H9 (cell line): ENCODE measurements around the gene LMCD1. TPM values are rescaled to one million over a fixed set of nuclear protein-coding genes. Genes with fewer than 3 reads are reported as not detected.

Experiments
- DNase-seq: peaks from one replicate; pipeline ENCODE4 v3.0.0-alpha.2; 2017
- H2AFZ ChIP-seq: one replicate; pipeline ENCODE4 v1.6.1; 2013; ENCODE audit warnings: mild to moderate bottlenecking, low read length, control low read depth, moderate library complexity
- H2AK5ac ChIP-seq: 2 replicates; pipeline ENCODE4 v1.6.1; 2013; ENCODE audit warnings: low read length, control low read depth, mixed read lengths; ENCODE audit not compliant: insufficient read length
- H2BK120ac ChIP-seq: one replicate; pipeline ENCODE4 v1.6.1; 2013; ENCODE audit warnings: low read depth, mild to moderate bottlenecking, low read length, control low read depth, inconsistent platforms; ENCODE audit not compliant: poor library complexity, severe bottlenecking
- H2BK12ac ChIP-seq: 2 replicates; pipeline ENCODE4 v1.6.1; 2013; ENCODE audit warnings: low read length, control low read depth, mixed read lengths, low read depth; ENCODE audit not compliant: insufficient read length
- H2BK15ac ChIP-seq: 2 replicates; pipeline ENCODE4 v1.6.1; 2013; ENCODE audit warnings: low read depth, low read length, control low read depth
- H2BK20ac ChIP-seq: one replicate; pipeline ENCODE4 v1.6.1; 2013; ENCODE audit warnings: low read depth, mild to moderate bottlenecking, low read length, control low read depth, inconsistent platforms; ENCODE audit not compliant: poor library complexity, severe bottlenecking
- H2BK5ac ChIP-seq: 2 replicates; pipeline ENCODE4 v1.6.1; 2013; ENCODE audit warnings: low read length, control low read depth, mixed read lengths; ENCODE audit not compliant: insufficient read length
- H3K14ac ChIP-seq: 2 replicates; pipeline ENCODE4 v1.6.1; 2013; ENCODE audit warnings: low read length, control low read depth; ENCODE audit not compliant: insufficient read depth
- H3K18ac ChIP-seq: 2 replicates; pipeline ENCODE4 v1.6.1; 2013; ENCODE audit warnings: low read depth, mild to moderate bottlenecking, mixed read lengths, low read length, control low read depth; ENCODE audit not compliant: insufficient read length
- H3K23ac ChIP-seq: 2 replicates; pipeline ENCODE4 v1.6.1; 2013; ENCODE audit warnings: low read length, control low read depth, mixed read lengths, low read depth; ENCODE audit not compliant: insufficient read length
- H3K23me2 ChIP-seq: 2 replicates; pipeline ENCODE4 v1.6.1; 2013; ENCODE audit warnings: low read depth, mild to moderate bottlenecking, mixed read lengths, low read length, control low read depth; ENCODE audit not compliant: insufficient read length, poor library complexity, severe bottlenecking
- H3K27ac ChIP-seq: 2 replicates; pipeline ENCODE4 v1.5.1; 2013; ENCODE audit warnings: low read length, control low read depth, mixed read lengths, low read depth; ENCODE audit not compliant: insufficient read length
- H3K27me3 ChIP-seq: 2 replicates; pipeline ENCODE4 v1.6.1; 2013; ENCODE audit warnings: low read length, control low read depth, inconsistent platforms; ENCODE audit not compliant: insufficient read depth
- H3K4ac ChIP-seq: 2 replicates; pipeline ENCODE4 v1.6.1; 2013; ENCODE audit warnings: low read depth, mild to moderate bottlenecking, control low read depth, inconsistent platforms, low read length, moderate library complexity
- H3K4me1 ChIP-seq: 2 replicates; pipeline ENCODE4 v1.6.1; 2013; ENCODE audit warnings: low read length, control low read depth, inconsistent platforms; ENCODE audit not compliant: insufficient read depth
- H3K4me2 ChIP-seq: 2 replicates; pipeline ENCODE4 v1.6.1; 2013; ENCODE audit warnings: low read length, control low read depth, mixed read lengths; ENCODE audit not compliant: insufficient read length, insufficient read depth
- H3K56ac ChIP-seq: 2 replicates; pipeline ENCODE4 v1.6.1; 2013; ENCODE audit warnings: low read depth, mild to moderate bottlenecking, mixed read lengths, low read length, control low read depth; ENCODE audit not compliant: insufficient read length
- H3K79me1 ChIP-seq: 2 replicates; pipeline ENCODE4 v1.6.1; 2013; ENCODE audit warnings: low read depth, mild to moderate bottlenecking, moderate library complexity, low read length, control low read depth, inconsistent platforms; ENCODE audit not compliant: insufficient read depth, poor library complexity, severe bottlenecking
- H3K79me2 ChIP-seq: 2 replicates; pipeline ENCODE4 v1.6.1; 2013; ENCODE audit warnings: low read length, control low read depth, inconsistent platforms; ENCODE audit not compliant: insufficient read depth
- H3K9ac ChIP-seq: 2 replicates; pipeline ENCODE4 v1.6.1; 2013; ENCODE audit warnings: low read length, control low read depth, mixed read lengths; ENCODE audit not compliant: insufficient read length; ENCODE audit errors: extremely low read depth
- H3K9me3 ChIP-seq: one replicate; pipeline ENCODE4 v1.6.1; 2013; ENCODE audit warnings: low read depth, low read length, inconsistent platforms; ENCODE audit not compliant: control insufficient read depth
- H3T11ph ChIP-seq: one replicate; pipeline ENCODE4 v1.6.1; 2013; ENCODE audit warnings: mild to moderate bottlenecking, low read length, control low read depth, inconsistent platforms
- H4K20me1 ChIP-seq: one replicate; pipeline ENCODE4 v1.6.1; 2013; ENCODE audit not compliant: control insufficient read depth, insufficient read length, insufficient read depth
- H4K5ac ChIP-seq: 2 replicates; pipeline ENCODE4 v1.6.1; 2013; ENCODE audit warnings: low read depth, mild to moderate bottlenecking, mixed read lengths, low read length, control low read depth; ENCODE audit not compliant: insufficient read length
- H4K8ac ChIP-seq: replicated peaks from 2 replicates; pipeline ENCODE4 v1.6.1; 2013; ENCODE audit warnings: low read length, control low read depth, mixed read lengths, low read depth; ENCODE audit not compliant: insufficient read length
- H4K91ac ChIP-seq: 2 replicates; pipeline ENCODE4 v1.6.1; 2013; ENCODE audit warnings: low read depth, mild to moderate bottlenecking, moderate library complexity, mixed read lengths, low read length, control low read depth; ENCODE audit not compliant: insufficient read length
- H3K27ac Mint-ChIP-seq, 3 experiments: 2 replicates in 2 of 3; 3 replicates in 1 of 3; pipeline ENCODE4 v1.8.0; 2020 to 2021; ENCODE audit warnings: mixed read lengths in 3 of 3, mild to moderate bottlenecking in 1 of 3, moderate library complexity in 1 of 3
- H3K27me3 Mint-ChIP-seq: 2 replicates; pipeline ENCODE4 v1.8.0; 2021; ENCODE audit warnings: low read depth, mild to moderate bottlenecking, moderate library complexity, mixed read lengths
- H3K36me3 Mint-ChIP-seq, 3 experiments: 2 replicates in 2 of 3; 3 replicates in 1 of 3; pipeline ENCODE4 v1.8.0; 2020 to 2021; ENCODE audit warnings: low read depth in 3 of 3, mixed read lengths in 3 of 3; ENCODE audit not compliant: insufficient read depth in 1 of 3
- H3K4me1 Mint-ChIP-seq, 2 experiments: 2 replicates each; pipeline ENCODE4 v1.8.0; 2020; ENCODE audit warnings: mixed read lengths in 2 of 2
- H3K4me3 Mint-ChIP-seq, 2 experiments: 2 replicates in 1 of 2; 3 replicates in 1 of 2; pipeline ENCODE4 v1.8.0; 2020 to 2021; ENCODE audit warnings: mild to moderate bottlenecking in 2 of 2, mixed read lengths in 2 of 2, moderate library complexity in 1 of 2
- H3K9me3 Mint-ChIP-seq, 2 experiments: 2 replicates in 1 of 2; 3 replicates in 1 of 2; pipeline ENCODE4 v1.8.0; 2020; ENCODE audit warnings: mild to moderate bottlenecking in 2 of 2, mixed read lengths in 2 of 2, moderate library complexity in 1 of 2
- CTCF ChIP-seq: fragments of 200-600 bp; sonication (generic); conservative IDR thresholded peaks from 3 replicates; pipeline ENCODE4 v1.8.0; 2021; ENCODE audit warnings: antibody characterized with exemption, mild to moderate bottlenecking
- WGBS: extraction: QIAGEN DNeasy Blood & Tissue Kit; methylation state at CpG from one replicate; pipeline ENCODE4 v1.1.7; 2013; ENCODE audit warnings: missing lambda C conversion rate, low lambda C conversion rate, mixed read lengths; ENCODE audit not compliant: insufficient read length; ENCODE audit errors: extremely low coverage; 5-methylcytosine and 5-hydroxymethylcytosine counted together
- total RNA-seq: library from RNA; stranded (reverse); gene quantifications from 2 replicates; pipeline ENCODE4 v1.2.1, GENCODE V29; 2021

LMCD1 gene
- total RNA-seq, 1 experiment from 2014 or later, result 19.2 TPM

- Mint-ChIP-seq H3K4me1 (peaks cover 20 to 22% of the 10 kb centered on the region in 2 experiments), H3K27ac (no peak overlapping the region), H3K36me3 (no peaks in the 10 kb centered on the region), H3K27me3 (peaks cover 7% of the 10 kb centered on the region), H3K9me3 (peaks cover 0 to 2% of the 10 kb centered on the region in 2 experiments; a peak in 2 of 5 replicates), H3K4me3 (no peak overlapping the region)
- no peak overlapping the region for H2AFZ ChIP-seq
- no peak overlapping the region for H3K56ac ChIP-seq
- H3K4ac ChIP-seq, result no peak overlapping the region
- H3K79me1 ChIP-seq, result no peaks in the 10 kb centered on the region
- H3K18ac ChIP-seq, result no peak overlapping the region
- no peak overlapping the region for H2BK12ac ChIP-seq
- H3K23me2 ChIP-seq, result no peaks in the 10 kb centered on the region
- H3K27me3 ChIP-seq, result no peaks in the 10 kb centered on the region
- no peak overlapping the region for H3K27ac ChIP-seq
- no peak overlapping the region for H2BK15ac ChIP-seq
- no peak overlapping the region for H2BK5ac ChIP-seq
- H3K9me3 ChIP-seq, result no peaks in the 10 kb centered on the region
- H4K20me1 ChIP-seq, result no peaks in the 10 kb centered on the region
- H3K4me1 ChIP-seq, result peaks cover 5% of the 10 kb centered on the region; the same call in 1 of the 2 replicates
- no peaks in the 10 kb centered on the region for H3K79me2 ChIP-seq
- no peak overlapping the region for H3K23ac ChIP-seq
- no peak overlapping the region for H3K4me2 ChIP-seq
- no peak for TF ChIP-seq CTCF
- H4K91ac ChIP-seq, result no peak overlapping the region
- no peak for DNase-seq
- no CpG with 5 or more reads among the region's 5 CpGs for WGBS
- no peak overlapping the region for H2BK120ac ChIP-seq
- no peak overlapping the region for H3K14ac ChIP-seq
- no peak overlapping the region for H2BK20ac ChIP-seq
- no peak overlapping the region for H3T11ph ChIP-seq
- H4K5ac ChIP-seq, result no peak overlapping the region
- H4K8ac ChIP-seq, result no peak overlapping the region
- H2AK5ac ChIP-seq, result no peak overlapping the region
- H3K9ac ChIP-seq, result no peak overlapping the region
Observed at GRCh38 chr3:8453153-8453552, 48.5 kb upstream of the LMCD1 start.
